Activated CD8-positive, alpha-beta memory T cell treated with anti-CD3 and anti-CD28 coated beads, Interleukin-2, amount 10 ng/mL, durations not matched to agents 7 days and 5 days (primary cell): ENCODE measurements around the gene ELFN2. TPM values are rescaled to one million over a fixed set of nuclear protein-coding genes. Genes with fewer than 3 reads are reported as not detected.

Experiments used
- ATAC-seq: fragments of 150-1000 bp; cut with Tn5 transposase; one replicate; pipeline ENCODE4 v1.10.0; 2021; ENCODE audit warnings: moderate library complexity
- CTCF ChIA-PET: fragments of 350-600 bp; sonication (Branson Sonifier 250); formaldehyde crosslinking; loops from one replicate; lab custom pipeline; 2021; ENCODE audit warnings: antibody characterized with exemption; lab: Charles Lee
- DNase-seq: peaks from one replicate; pipeline ENCODE4 v3.0.0-alpha.2; 2020
- H3K27ac Mint-ChIP-seq: one replicate; pipeline ENCODE4 v1.8.0; 2021; ENCODE audit warnings: mild to moderate bottlenecking, mixed read lengths
- H3K27me3 Mint-ChIP-seq: one replicate; pipeline ENCODE4 v1.8.0; 2021; ENCODE audit warnings: mixed read lengths
- H3K36me3 Mint-ChIP-seq: one replicate; pipeline ENCODE4 v1.8.0; 2021; ENCODE audit warnings: mild to moderate bottlenecking, mixed read lengths
- H3K4me1 Mint-ChIP-seq: one replicate; pipeline ENCODE4 v1.8.0; 2021; ENCODE audit warnings: mixed read lengths
- H3K4me3 Mint-ChIP-seq: one replicate; pipeline ENCODE4 v1.8.0; 2021; ENCODE audit warnings: mild to moderate bottlenecking, moderate library complexity, mixed read lengths
- H3K9me3 Mint-ChIP-seq: one replicate; pipeline ENCODE4 v1.8.0; 2022; ENCODE audit warnings: low read depth, mixed read lengths
- total RNA-seq, 2 experiments: library from RNA; stranded (reverse); gene quantifications; one replicate each; pipeline ENCODE4 v1.2.3, GENCODE V29; 2021

The ELFN2 gene
- total RNA-seq, 2 experiments from 2014 or later: 0.07 to 0.50 TPM

DNA sequence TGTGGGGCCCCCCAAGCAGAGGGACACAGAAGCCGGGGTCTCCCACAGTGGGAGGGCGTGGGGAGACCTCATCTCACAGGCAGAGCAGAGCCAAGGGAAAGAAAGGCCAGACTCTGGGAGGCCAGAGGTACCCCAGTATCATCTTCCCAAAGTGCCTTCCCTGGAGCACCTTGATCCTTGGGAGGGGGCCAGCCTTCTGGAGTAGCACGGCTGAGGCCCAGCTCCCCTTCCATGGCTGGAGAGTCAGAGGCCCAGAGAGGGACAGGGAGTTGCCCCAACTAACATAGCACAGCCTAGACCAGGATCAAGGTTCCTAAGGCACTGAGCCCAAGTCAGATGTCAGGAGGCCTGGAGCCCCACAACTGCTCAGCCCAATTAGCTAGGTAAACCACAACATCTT lies 50.6 kb downstream of the ELFN2 start:
- DNase-seq (no peak), ATAC-seq (no peak)
- CTCF ChIA-PET: no interaction called here
- no peak overlapping the region for H3K27ac Mint-ChIP-seq
- no peak overlapping the region for H3K4me3 Mint-ChIP-seq
- peaks cover 20% of the 10 kb centered on the region for H3K27me3 Mint-ChIP-seq
- no peaks in the 10 kb centered on the region for H3K4me1 Mint-ChIP-seq
- no peaks in the 10 kb centered on the region for H3K36me3 Mint-ChIP-seq
- no peaks in the 10 kb centered on the region for H3K9me3 Mint-ChIP-seq

DNA sequence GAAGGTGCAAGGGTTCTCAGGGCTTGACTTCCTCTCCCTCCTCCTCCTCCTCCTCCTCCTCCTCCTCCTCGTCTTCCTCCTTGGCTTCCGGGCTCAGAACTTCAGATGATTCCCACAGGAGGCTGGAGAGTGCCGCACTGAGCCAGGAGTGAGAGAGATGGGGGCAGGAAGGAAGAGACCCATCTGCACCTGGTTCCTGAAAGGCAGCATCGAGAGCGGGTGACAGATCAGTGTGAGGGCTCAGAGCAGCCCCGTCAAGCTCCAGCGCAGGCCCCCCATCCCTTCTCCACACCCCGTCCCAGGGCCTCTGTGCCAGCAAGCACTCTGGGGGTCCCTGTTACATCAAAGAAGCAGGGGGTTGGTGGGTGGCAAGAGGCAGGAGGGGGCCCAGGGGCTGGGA lies 51.5 kb downstream of the ELFN2 start:
- Mint-ChIP-seq H3K4me3 (no peak overlapping the region), H3K36me3 (no peaks in the 10 kb centered on the region), H3K4me1 (no peaks in the 10 kb centered on the region), H3K27ac (no peak overlapping the region), H3K27me3 (peaks cover 20% of the 10 kb centered on the region), H3K9me3 (no peaks in the 10 kb centered on the region)
- DNase-seq (no peak), ATAC-seq (no peak)
- CTCF ChIA-PET: no interaction called here

- H3K27ac Mint-ChIP-seq: no peak overlapping the region
- H3K27me3 Mint-ChIP-seq: peaks cover 18% of the 10 kb centered on the region
- no peak for DNase-seq
- CTCF ChIA-PET: no interaction called here
- ATAC-seq: no peak
- no peak overlapping the region for H3K4me3 Mint-ChIP-seq
- H3K36me3 Mint-ChIP-seq: no peaks in the 10 kb centered on the region
- no peaks in the 10 kb centered on the region for H3K4me1 Mint-ChIP-seq
- no peaks in the 10 kb centered on the region for H3K9me3 Mint-ChIP-seq
Measured at GRCh38 chr22:37374571-37374970, 52.7 kb downstream of the ELFN2 start.

GRCh38 chr22:37373451-37373850 lies 53.8 kb downstream of the ELFN2 start:
- Mint-ChIP-seq H3K4me3 (no peak overlapping the region), H3K36me3 (no peaks in the 10 kb centered on the region), H3K27me3 (peaks cover 11% of the 10 kb centered on the region), H3K4me1 (no peaks in the 10 kb centered on the region), H3K27ac (no peak overlapping the region), H3K9me3 (no peaks in the 10 kb centered on the region)
- no peak for DNase-seq
- no peak for ATAC-seq
- CTCF ChIA-PET: no interaction called here

GRCh38 chr22:37371911-37372310 lies 55.4 kb downstream of the ELFN2 start:
- CTCF ChIA-PET: no interaction called here
- H3K36me3 Mint-ChIP-seq: no peaks in the 10 kb centered on the region

DNA sequence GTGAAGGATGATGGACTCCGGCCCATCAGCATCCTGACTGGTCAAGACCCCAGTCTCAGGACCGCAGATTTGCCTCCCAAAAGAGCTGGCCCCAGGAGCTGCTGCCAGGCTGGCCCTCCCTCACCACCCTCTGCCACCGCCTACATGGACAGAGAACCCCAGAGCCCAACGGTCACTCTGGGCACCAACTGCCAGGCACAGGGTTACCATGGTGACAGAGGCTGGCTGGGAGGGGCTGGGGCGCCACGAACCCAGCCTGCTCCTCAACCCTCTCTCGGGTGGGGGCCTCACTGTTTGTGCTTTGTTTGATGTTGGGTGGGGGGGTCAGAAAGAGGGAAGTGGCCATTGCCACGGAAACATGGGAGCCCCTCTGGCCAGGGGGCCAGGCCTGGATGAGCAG lies 55.8 kb downstream of the ELFN2 start:
- H3K4me3 Mint-ChIP-seq: no peak overlapping the region
- no peaks in the 10 kb centered on the region for H3K36me3 Mint-ChIP-seq
- H3K27ac Mint-ChIP-seq: no peak overlapping the region
- H3K9me3 Mint-ChIP-seq: no peaks in the 10 kb centered on the region
- DNase-seq: no peak
- CTCF ChIA-PET: no interaction called here
- ATAC-seq: no peak
- peaks cover 2% of the 10 kb centered on the region for H3K27me3 Mint-ChIP-seq
- H3K4me1 Mint-ChIP-seq: no peaks in the 10 kb centered on the region

More at GRCh38 chr22:37371911-37372310, 55.4 kb downstream of the ELFN2 start:
- no peak overlapping the region for H3K4me3 Mint-ChIP-seq
- no peaks in the 10 kb centered on the region for H3K4me1 Mint-ChIP-seq
- no peaks in the 10 kb centered on the region for H3K9me3 Mint-ChIP-seq
- DNase-seq: no peak
- no peak for ATAC-seq
- H3K27ac Mint-ChIP-seq: no peak overlapping the region
- H3K27me3 Mint-ChIP-seq: peaks cover 4% of the 10 kb centered on the region

- CTCF ChIA-PET: no interaction called here
- Mint-ChIP-seq H3K9me3 (no peaks in the 10 kb centered on the region), H3K4me1 (no peaks in the 10 kb centered on the region), H3K36me3 (no peaks in the 10 kb centered on the region), H3K4me3 (no peak overlapping the region), H3K27me3 (no peaks in the 10 kb centered on the region), H3K27ac (no peak overlapping the region)
- DNase-seq: no peak
- no peak for ATAC-seq
Measured at GRCh38 chr22:37370306-37370979, 56.8 kb downstream of the ELFN2 start.

DNA sequence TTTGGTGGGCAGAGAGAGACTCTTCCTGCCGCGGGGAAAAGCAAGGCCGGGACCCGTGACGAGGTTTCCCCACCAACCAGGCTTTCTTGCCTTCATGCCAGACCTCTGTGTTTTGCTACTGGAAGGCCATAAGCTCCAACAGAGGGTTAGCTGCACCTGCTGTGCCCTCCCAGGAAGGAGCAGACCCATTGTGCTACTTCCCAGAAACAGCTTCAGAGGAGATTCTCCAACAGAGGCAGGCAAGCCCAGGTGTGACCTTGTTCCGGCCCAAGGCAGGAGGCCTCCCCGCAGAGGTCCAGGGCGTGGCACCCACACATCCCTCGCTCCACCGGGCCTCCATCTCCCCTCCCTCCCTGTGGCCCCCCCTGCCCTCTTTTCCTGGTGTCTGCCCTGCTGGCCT lies 57.8 kb downstream of the ELFN2 start:
- Mint-ChIP-seq H3K9me3 (no peaks in the 10 kb centered on the region), H3K36me3 (no peaks in the 10 kb centered on the region), H3K27me3 (no peaks in the 10 kb centered on the region)

GRCh38 chr22:37368058-37368457 lies 59.2 kb downstream of the ELFN2 start:
- H3K27me3 Mint-ChIP-seq: no peaks in the 10 kb centered on the region
- no peaks in the 10 kb centered on the region for H3K36me3 Mint-ChIP-seq
- no peak overlapping the region for H3K4me3 Mint-ChIP-seq
- H3K27ac Mint-ChIP-seq: no peak overlapping the region
- H3K4me1 Mint-ChIP-seq: no peaks in the 10 kb centered on the region
- no peaks in the 10 kb centered on the region for H3K9me3 Mint-ChIP-seq
- DNase-seq (no peak), ATAC-seq (no peak)
- CTCF ChIA-PET: no interaction called here

More for the DNA sequence above, 57.8 kb downstream of the ELFN2 start:
- CTCF ChIA-PET: no interaction called here
- ATAC-seq (no peak), DNase-seq (no peak)
- H3K27ac Mint-ChIP-seq: no peak overlapping the region
- no peak overlapping the region for H3K4me3 Mint-ChIP-seq
- H3K4me1 Mint-ChIP-seq: no peaks in the 10 kb centered on the region

DNA sequence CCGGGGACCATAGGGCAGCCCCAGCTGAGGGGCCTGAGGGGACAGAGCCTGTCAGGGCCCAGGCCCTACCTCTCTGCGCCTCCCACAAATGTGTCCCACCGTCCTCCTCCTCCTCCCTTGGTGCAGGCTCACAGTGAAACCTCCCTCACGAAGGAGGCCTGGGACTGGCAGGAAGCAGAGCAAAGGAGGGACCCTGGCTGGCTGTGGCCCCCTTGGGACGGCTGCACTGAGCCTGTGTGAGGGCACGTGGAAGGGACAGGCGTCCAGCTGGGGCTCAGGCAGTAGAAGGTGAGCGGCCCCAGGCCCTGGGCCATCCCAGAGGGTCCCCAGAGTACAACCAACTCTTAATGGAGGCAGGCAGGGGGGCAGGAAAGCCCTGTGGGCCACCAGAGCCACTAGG lies 60.7 kb downstream of the ELFN2 start:
- Mint-ChIP-seq H3K27me3 (no peaks in the 10 kb centered on the region), H3K4me3 (no peak overlapping the region), H3K4me1 (peaks cover 2% of the 10 kb centered on the region), H3K27ac (no peak overlapping the region), H3K9me3 (no peaks in the 10 kb centered on the region), H3K36me3 (no peaks in the 10 kb centered on the region)
- ATAC-seq (no peak), DNase-seq (no peak)
- CTCF ChIA-PET: no interaction called here

DNA sequence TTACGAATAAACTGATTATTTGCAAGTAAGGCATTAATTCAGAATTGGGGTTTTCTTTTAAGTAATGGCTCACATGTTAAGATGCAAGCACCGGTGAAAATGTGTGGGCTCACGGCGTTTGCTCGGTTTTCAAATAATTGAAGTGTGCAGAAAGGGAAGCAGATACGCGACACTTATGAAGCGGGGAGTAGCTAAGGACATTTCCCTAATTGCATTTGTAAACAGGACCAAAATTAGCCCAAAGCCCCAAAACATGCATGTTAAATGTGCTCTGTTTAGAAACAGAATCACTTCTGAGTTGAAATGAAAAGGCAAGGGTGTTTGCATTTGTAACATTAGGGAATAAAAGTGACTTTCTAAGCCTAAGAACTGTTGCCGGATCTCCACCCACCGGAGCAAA lies 61.3 kb downstream of the ELFN2 start:
- H3K4me1 Mint-ChIP-seq: peaks cover 5% of the 10 kb centered on the region
- no peak overlapping the region for H3K4me3 Mint-ChIP-seq
- no peak overlapping the region for H3K27ac Mint-ChIP-seq
- CTCF ChIA-PET: no interaction called here
- no peak for DNase-seq
- no peak for ATAC-seq
- H3K36me3 Mint-ChIP-seq: no peaks in the 10 kb centered on the region
- no peaks in the 10 kb centered on the region for H3K9me3 Mint-ChIP-seq
- H3K27me3 Mint-ChIP-seq: no peaks in the 10 kb centered on the region

DNA sequence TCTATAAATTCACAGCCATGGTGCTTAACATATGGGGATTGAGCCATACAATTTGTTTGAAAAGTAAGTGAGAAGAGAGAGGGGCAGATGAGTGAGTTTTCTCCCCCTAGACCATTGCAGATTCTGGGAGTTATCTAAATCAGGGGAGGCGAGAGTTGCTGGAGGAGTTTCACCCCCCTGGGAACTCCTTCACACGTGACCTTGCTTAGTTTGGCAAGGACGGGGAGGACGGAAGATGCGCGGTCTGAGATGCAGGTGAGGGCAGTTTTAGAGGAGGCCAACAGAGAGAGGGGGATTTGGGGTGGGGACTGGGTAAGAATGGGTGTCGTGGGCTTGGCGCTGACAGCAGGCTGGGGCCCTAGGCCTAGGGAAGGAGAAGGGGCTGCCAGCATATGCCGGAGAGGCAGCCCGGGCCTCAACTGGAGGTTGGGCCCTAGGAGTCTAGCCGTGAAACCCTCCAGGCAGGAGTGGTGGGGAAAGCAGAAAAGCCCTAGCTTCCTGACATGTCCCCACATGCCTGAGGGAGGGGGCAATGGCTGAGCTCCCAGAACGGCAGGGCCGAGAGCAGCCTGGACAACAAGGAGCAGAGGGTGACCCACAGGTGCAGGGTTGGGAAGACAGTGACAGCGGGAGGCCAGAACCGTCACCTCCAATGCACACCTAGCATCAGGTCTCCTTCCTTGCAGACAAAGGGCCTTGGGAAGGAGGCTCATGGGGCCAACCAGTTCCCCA lies 63.9 kb downstream of the ELFN2 start:
- DNase-seq (no peak), ATAC-seq (no peak)
- Mint-ChIP-seq H3K27me3 (no peaks in the 10 kb centered on the region), H3K36me3 (no peaks in the 10 kb centered on the region), H3K27ac (no peak overlapping the region), H3K9me3 (no peaks in the 10 kb centered on the region), H3K4me1 (peaks cover 5% of the 10 kb centered on the region), H3K4me3 (no peak overlapping the region)
- CTCF ChIA-PET: no interaction called here

- no peak for DNase-seq
- H3K4me3 Mint-ChIP-seq: no peak overlapping the region
- H3K27ac Mint-ChIP-seq: no peak overlapping the region
Measured at GRCh38 chr22:37362621-37363020, 64.7 kb downstream of the ELFN2 start.

DNA sequence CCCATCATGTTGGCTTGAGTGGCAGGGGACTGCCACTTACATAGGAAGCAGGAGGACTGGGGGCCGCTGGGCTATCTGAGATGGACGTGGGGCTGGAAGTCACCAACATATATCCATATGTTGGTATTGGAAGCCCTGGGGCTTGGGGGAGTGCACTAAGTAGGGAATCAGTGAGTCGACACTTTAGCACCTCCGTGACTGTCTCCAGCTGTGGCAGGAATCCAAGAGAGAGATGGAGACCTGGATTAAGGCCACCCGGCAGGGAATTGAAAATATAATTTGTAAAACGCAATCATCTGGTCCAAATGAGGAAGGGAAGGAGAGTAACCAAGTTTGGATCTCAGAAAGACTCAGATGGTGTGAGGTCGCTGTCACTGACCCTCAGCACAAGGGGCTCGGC lies 68.4 kb downstream of the ELFN2 start:
- no peaks in the 10 kb centered on the region for H3K9me3 Mint-ChIP-seq
- H3K4me1 Mint-ChIP-seq: peaks cover 5% of the 10 kb centered on the region
- no peak for DNase-seq
- ATAC-seq: no peak
- H3K27ac Mint-ChIP-seq: no peak overlapping the region
- H3K4me3 Mint-ChIP-seq: no peak overlapping the region
- H3K27me3 Mint-ChIP-seq: peaks cover 4% of the 10 kb centered on the region
- CTCF ChIA-PET: interaction anchor here (1.6 kb wide), 1 partner anchor 98 kb away, joined by 4 read pairs; no protein-coding TSS in a partner anchor
- no peaks in the 10 kb centered on the region for H3K36me3 Mint-ChIP-seq

More at GRCh38 chr22:37362621-37363020, 64.7 kb downstream of the ELFN2 start:
- Mint-ChIP-seq H3K27me3 (no peaks in the 10 kb centered on the region), H3K9me3 (no peaks in the 10 kb centered on the region), H3K36me3 (no peaks in the 10 kb centered on the region), H3K4me1 (peaks cover 5% of the 10 kb centered on the region)
- CTCF ChIA-PET: no interaction called here
- no peak for ATAC-seq
